Measurements from ENCODE around the gene PARVA. TPM values are rescaled to one million over a fixed set of nuclear protein-coding genes. Genes with fewer than 3 reads are reported as not detected.

The PARVA gene
- total and polyA plus RNA-seq, 4 donors: 3.1 to 11.7 (median 11.2) TPM

DNA sequence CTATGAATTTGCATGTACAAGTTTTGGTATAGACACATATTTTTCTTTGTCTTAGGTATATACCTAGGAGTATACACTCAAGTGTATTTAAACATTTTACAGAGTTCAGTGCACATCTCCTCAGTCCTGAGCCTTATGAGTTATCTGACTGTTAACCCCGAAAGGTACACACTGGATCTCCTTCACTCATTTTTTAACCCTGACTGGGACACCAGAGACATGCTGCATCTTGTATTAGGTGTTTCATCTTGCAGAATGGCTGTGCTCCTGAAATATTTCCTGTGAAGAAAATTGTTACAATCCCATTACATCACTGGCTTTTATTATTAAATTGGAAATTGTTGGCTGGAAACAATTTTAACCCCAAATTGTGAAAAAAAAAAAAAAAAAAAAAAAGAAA, 15.3 kb downstream of the PARVA start:
- TF ChIP-seq EGR1 (IDR thresholded peaks at IDR 0.05; ENCODE audit: low read depth in 2 of 2) (no peak), HNF4G (IDR thresholded peaks at IDR 0.05) (no peak), NR2F2 (IDR thresholded peaks at IDR 0.05) (no peak), JUND (IDR thresholded peaks at IDR 0.05) (no peak), HNF4A (conservative IDR thresholded peaks at IDR 0.05) (no peak), MAX (IDR thresholded peaks at IDR 0.05) (no peak), SP1 (IDR thresholded peaks at IDR 0.05) (no peak), TAF1 (conservative IDR thresholded peaks at IDR 0.05) (no peak), RXRA (IDR thresholded peaks at IDR 0.05) (no peak), FOXA2 (IDR thresholded peaks at IDR 0.05) (no peak), RAD21 (IDR thresholded peaks at IDR 0.05) (no peak), CTCF (IDR thresholded peaks at IDR 0.05; ENCODE audit: low read depth, low read length, missing input control) (no peak), REST (IDR thresholded peaks at IDR 0.05) (no peak), GABPA (IDR thresholded peaks at IDR 0.05 in 1 of 2, conservative IDR thresholded peaks at IDR 0.05 in 1 of 2) (no peak)
- TF ChIP-seq, protein P1, sequence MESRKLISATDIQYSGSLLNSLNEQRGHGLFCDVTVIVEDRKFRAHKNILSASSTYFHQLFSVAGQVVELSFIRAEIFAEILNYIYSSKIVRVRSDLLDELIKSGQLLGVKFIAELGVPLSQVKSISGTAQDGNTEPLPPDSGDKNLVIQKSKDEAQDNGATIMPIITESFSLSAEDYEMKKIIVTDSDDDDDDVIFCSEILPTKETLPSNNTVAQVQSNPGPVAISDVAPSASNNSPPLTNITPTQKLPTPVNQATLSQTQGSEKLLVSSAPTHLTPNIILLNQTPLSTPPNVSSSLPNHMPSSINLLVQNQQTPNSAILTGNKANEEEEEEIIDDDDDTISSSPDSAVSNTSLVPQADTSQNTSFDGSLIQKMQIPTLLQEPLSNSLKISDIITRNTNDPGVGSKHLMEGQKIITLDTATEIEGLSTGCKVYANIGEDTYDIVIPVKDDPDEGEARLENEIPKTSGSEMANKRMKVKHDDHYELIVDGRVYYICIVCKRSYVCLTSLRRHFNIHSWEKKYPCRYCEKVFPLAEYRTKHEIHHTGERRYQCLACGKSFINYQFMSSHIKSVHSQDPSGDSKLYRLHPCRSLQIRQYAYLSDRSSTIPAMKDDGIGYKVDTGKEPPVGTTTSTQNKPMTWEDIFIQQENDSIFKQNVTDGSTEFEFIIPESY (IDR thresholded peaks at IDR 0.05): no peak
- TF ChIP-seq, protein P2, sequence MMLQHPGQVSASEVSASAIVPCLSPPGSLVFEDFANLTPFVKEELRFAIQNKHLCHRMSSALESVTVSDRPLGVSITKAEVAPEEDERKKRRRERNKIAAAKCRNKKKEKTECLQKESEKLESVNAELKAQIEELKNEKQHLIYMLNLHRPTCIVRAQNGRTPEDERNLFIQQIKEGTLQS (IDR thresholded peaks at IDR 0.05): no peak
- Histone ChIP-seq H3K9me3 (ENCODE audit: control insufficient read depth in 4 of 4, low read length in 3 of 4) (no peaks in the 10 kb centered on the region), H3K27me3 (ENCODE audit: control insufficient read depth in 4 of 4, insufficient read depth in 4 of 4, low read length in 3 of 4) (no peaks in the 10 kb centered on the region), H3K4me3 (ENCODE audit: low read depth in 1 of 3, low read length in 3 of 3) (no peak overlapping the region), H3K9ac (ENCODE audit: low read depth in 1 of 2, low read length in 2 of 2) (no peak overlapping the region), H3K4me1 (ENCODE audit: control insufficient read depth in 4 of 4, insufficient read depth in 4 of 4, low read length in 3 of 4) (peaks cover 2 to 21% (median 13%) of the 10 kb centered on the region in 4 donors), H3K27ac (ENCODE audit: low read depth in 1 of 2, low read length in 2 of 2) (no peak overlapping the region), H3K36me3 (ENCODE audit: control insufficient read depth in 4 of 4, insufficient read depth in 3 of 4, low read depth in 1 of 4, low read length in 3 of 4) (no peaks in the 10 kb centered on the region)
- DNase-seq (ENCODE audit: low spot score): no peak
- 95% methylated on average over 1 of the region's 1 CpG for WGBS

DNA sequence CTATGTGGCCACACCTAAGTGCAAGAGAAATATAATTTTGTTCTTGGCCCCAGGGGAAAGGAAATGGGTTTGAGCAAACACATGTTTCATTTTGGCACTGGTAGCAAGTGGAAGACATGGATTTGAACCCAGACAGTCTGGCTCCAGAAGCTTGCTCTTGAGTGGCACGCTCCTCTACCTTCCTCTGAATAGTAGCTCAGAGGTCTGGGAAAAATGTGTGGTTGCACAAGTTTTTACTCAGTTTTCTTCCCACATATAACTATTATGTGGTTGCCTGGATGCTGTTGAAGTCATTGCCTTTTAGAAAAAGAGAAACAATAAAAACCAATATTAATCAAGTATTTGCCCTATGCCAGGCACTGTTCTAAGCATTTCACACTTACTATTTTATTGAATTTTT, 16.3 kb downstream of the PARVA start:
- Histone ChIP-seq H3K36me3 (ENCODE audit: control insufficient read depth in 4 of 4, insufficient read depth in 3 of 4, low read depth in 1 of 4, low read length in 3 of 4) (no peaks in the 10 kb centered on the region), H3K4me1 (ENCODE audit: control insufficient read depth in 4 of 4, insufficient read depth in 4 of 4, low read length in 3 of 4) (peaks cover 2 to 16% (median 10%) of the 10 kb centered on the region in 4 donors), H3K4me3 (ENCODE audit: low read depth in 1 of 3, low read length in 3 of 3) (no peak overlapping the region), H3K9me3 (ENCODE audit: control insufficient read depth in 4 of 4, low read length in 3 of 4) (no peaks in the 10 kb centered on the region), H3K27ac (ENCODE audit: low read depth in 1 of 2, low read length in 2 of 2) (no peak overlapping the region), H3K27me3 (ENCODE audit: control insufficient read depth in 4 of 4, insufficient read depth in 4 of 4, low read length in 3 of 4) (no peaks in the 10 kb centered on the region), H3K9ac (ENCODE audit: low read depth in 1 of 2, low read length in 2 of 2) (no peak overlapping the region)
- WGBS: 99% methylated on average over 1 of the region's 1 CpG
- DNase-seq (ENCODE audit: low spot score): no peak
- no peak for TF ChIP-seq RAD21 (IDR thresholded peaks at IDR 0.05)
- TF ChIP-seq FOXA1 (IDR thresholded peaks at IDR 0.05): no peak
- no peak for TF ChIP-seq HNF4G (IDR thresholded peaks at IDR 0.05)
- no peak for TF ChIP-seq SP1 (IDR thresholded peaks at IDR 0.05)
- TF ChIP-seq, protein P2 (IDR thresholded peaks at IDR 0.05): no peak
- TF ChIP-seq YY1 (IDR thresholded peaks at IDR 0.05): no peak
- TF ChIP-seq CTCF (IDR thresholded peaks at IDR 0.05; ENCODE audit: low read depth, low read length, missing input control): no peak
- TF ChIP-seq RXRA (IDR thresholded peaks at IDR 0.05): no peak
- TF ChIP-seq TAF1 (conservative IDR thresholded peaks at IDR 0.05): no peak
- TF ChIP-seq EGR1 (IDR thresholded peaks at IDR 0.05; ENCODE audit: low read depth in 2 of 2): no peak
- no peak for TF ChIP-seq JUND (IDR thresholded peaks at IDR 0.05)
- no peak for TF ChIP-seq MAX (IDR thresholded peaks at IDR 0.05)
- no peak for TF ChIP-seq HNF4A (conservative IDR thresholded peaks at IDR 0.05)
- TF ChIP-seq, protein P1 (IDR thresholded peaks at IDR 0.05): no peak
- TF ChIP-seq FOXA2 (IDR thresholded peaks at IDR 0.05): no peak
- no peak for TF ChIP-seq GABPA (IDR thresholded peaks at IDR 0.05 in 1 of 2, conservative IDR thresholded peaks at IDR 0.05 in 1 of 2)
- no peak for TF ChIP-seq NR2F2 (IDR thresholded peaks at IDR 0.05)

All from liver (tissue), 9 donors.